OCI-LY1 (cell line): ENCODE measurements around the gene VSIR.

Experiments used
- H2AFZ ChIP-seq: fragments of 200-600 bp; sonication (generic), shearing (Covaris generic); 2 replicates; pipeline ENCODE4 v1.6.0; 2014; ENCODE audit warnings: antibody characterized with exemption, mild to moderate bottlenecking, low read length
- H3F3A ChIP-seq: fragments of 200-600 bp; sonication (generic), shearing (Covaris generic); 2 replicates; pipeline ENCODE4 v1.6.0; 2014; ENCODE audit warnings: mild to moderate bottlenecking, antibody characterized with exemption, low read length, moderate library complexity; ENCODE audit not compliant: insufficient read depth
- H3K27ac ChIP-seq: fragments of 200-600 bp; sonication (generic); 2 replicates; pipeline ENCODE4 v1.5.1; 2014; ENCODE audit warnings: low read length, mixed run types, mild to moderate bottlenecking, low read depth; ENCODE audit not compliant: poor library complexity, severe bottlenecking
- H3K27me3 ChIP-seq: fragments of 200-600 bp; sonication (generic); 2 replicates; pipeline ENCODE4 v1.6.0; 2014; ENCODE audit warnings: antibody characterized with exemption, mild to moderate bottlenecking, low read length, moderate library complexity; ENCODE audit not compliant: insufficient read depth
- H3K36me3 ChIP-seq: fragments of 200-600 bp; sonication (generic); 2 replicates; pipeline ENCODE4 v1.6.1; 2014; ENCODE audit warnings: mild to moderate bottlenecking, antibody characterized with exemption, low read length, moderate library complexity, mixed read lengths; ENCODE audit not compliant: insufficient read depth
- H3K4me1 ChIP-seq: fragments of 200-600 bp; sonication (generic); 2 replicates; pipeline ENCODE4 v1.5.1; 2014; ENCODE audit warnings: mild to moderate bottlenecking, low read length, moderate library complexity; ENCODE audit not compliant: insufficient read depth, severe bottlenecking
- H3K4me2 ChIP-seq: fragments of 200-600 bp; sonication (generic), shearing (Covaris generic); 2 replicates; pipeline ENCODE4 v1.6.1; 2014; ENCODE audit warnings: low read length
- H3K4me3 ChIP-seq: fragments of 200-600 bp; sonication (generic); 2 replicates; pipeline ENCODE4 v1.5.1; 2014; ENCODE audit warnings: low read length, low read depth, mild to moderate bottlenecking, mixed read lengths; ENCODE audit not compliant: poor library complexity, severe bottlenecking
- H3K79me2 ChIP-seq: fragments of 200-600 bp; shearing (Covaris generic); 2 replicates; pipeline ENCODE4 v1.6.1; 2016; ENCODE audit warnings: mixed run types, low read length, mixed read lengths; ENCODE audit not compliant: insufficient read depth
- H3K9ac ChIP-seq: fragments of 200-600 bp; sonication (generic), shearing (Covaris generic); 2 replicates; pipeline ENCODE4 v1.6.1; 2014; ENCODE audit warnings: mild to moderate bottlenecking, low read length, mixed read lengths
- H3K9me2 ChIP-seq: fragments of 200-600 bp; sonication (generic), shearing (Covaris generic); 2 replicates; pipeline ENCODE4 v1.6.1; 2014; ENCODE audit warnings: low read depth, mild to moderate bottlenecking, low read length, mixed read lengths
- H3K9me3 ChIP-seq: fragments of 200-600 bp; shearing (Covaris generic); 2 replicates; pipeline ENCODE4 v1.6.1; 2014; ENCODE audit warnings: low read length, mixed read lengths
- H4K20me1 ChIP-seq: fragments of 200-600 bp; sonication (generic), shearing (Covaris generic); 2 replicates; pipeline ENCODE4 v1.6.0; 2016; ENCODE audit warnings: mild to moderate bottlenecking, low read length; ENCODE audit not compliant: insufficient read depth
- EZH2 ChIP-seq: fragments of 200-600 bp; sonication (generic), shearing (Covaris generic); IDR thresholded peaks from 2 replicates; pipeline ENCODE4 v1.8.0; 2017; ENCODE audit warnings: borderline replicate concordance, mixed run types, mild to moderate bottlenecking, antibody characterized with exemption, low read length, moderate library complexity, mixed read lengths
- TF ChIP-seq, protein P1 (sequence below): fragments of 200-600 bp; sonication (generic), shearing (Covaris generic); IDR thresholded peaks from 2 replicates; pipeline ENCODE4 v1.5.1; 2017; ENCODE audit warnings: mild to moderate bottlenecking, antibody characterized with exemption, low read length, moderate library complexity, mixed read lengths

VSIR gene

DNA sequence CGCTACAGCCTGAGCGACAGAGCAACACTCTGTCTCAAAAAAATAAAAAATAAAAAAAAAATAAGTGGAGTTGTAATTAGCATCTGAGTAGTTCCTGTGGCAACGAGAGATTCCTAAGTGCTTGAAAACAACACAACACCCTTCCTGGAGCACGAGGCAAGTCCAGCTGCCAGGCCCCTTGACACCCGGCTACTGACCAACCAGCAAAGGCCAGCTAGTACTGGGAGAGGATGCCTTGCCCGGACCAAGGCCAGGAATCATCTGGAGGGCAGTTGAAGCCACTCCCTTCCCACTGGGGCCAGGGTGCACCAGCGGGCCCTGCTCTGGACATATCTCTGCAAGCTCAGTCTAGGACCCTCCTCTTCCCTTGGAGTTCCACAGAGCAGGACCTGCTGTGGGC, 54.3 kb downstream of the VSIR start:
- Histone ChIP-seq H3K36me3 (no peaks in the 10 kb centered on the region), H3F3A (no peaks in the 10 kb centered on the region), H2AFZ (no peak overlapping the region), H3K4me2 (no peak overlapping the region), H4K20me1 (no peaks in the 10 kb centered on the region), H3K4me1 (no peaks in the 10 kb centered on the region), H3K27ac (no peak overlapping the region), H3K79me2 (no peaks in the 10 kb centered on the region), H3K9me2 (no peaks in the 10 kb centered on the region), H3K9me3 (no peaks in the 10 kb centered on the region), H3K27me3 (0 out of 2 replicates have a peak, but pooled peaks cover 6% of the 10 kb centered on the region), H3K4me3 (no peak overlapping the region), H3K9ac (no peak overlapping the region)
- TF ChIP-seq, protein P1, sequence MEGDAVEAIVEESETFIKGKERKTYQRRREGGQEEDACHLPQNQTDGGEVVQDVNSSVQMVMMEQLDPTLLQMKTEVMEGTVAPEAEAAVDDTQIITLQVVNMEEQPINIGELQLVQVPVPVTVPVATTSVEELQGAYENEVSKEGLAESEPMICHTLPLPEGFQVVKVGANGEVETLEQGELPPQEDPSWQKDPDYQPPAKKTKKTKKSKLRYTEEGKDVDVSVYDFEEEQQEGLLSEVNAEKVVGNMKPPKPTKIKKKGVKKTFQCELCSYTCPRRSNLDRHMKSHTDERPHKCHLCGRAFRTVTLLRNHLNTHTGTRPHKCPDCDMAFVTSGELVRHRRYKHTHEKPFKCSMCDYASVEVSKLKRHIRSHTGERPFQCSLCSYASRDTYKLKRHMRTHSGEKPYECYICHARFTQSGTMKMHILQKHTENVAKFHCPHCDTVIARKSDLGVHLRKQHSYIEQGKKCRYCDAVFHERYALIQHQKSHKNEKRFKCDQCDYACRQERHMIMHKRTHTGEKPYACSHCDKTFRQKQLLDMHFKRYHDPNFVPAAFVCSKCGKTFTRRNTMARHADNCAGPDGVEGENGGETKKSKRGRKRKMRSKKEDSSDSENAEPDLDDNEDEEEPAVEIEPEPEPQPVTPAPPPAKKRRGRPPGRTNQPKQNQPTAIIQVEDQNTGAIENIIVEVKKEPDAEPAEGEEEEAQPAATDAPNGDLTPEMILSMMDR, result no peak
- no peak for TF ChIP-seq EZH2

DNA sequence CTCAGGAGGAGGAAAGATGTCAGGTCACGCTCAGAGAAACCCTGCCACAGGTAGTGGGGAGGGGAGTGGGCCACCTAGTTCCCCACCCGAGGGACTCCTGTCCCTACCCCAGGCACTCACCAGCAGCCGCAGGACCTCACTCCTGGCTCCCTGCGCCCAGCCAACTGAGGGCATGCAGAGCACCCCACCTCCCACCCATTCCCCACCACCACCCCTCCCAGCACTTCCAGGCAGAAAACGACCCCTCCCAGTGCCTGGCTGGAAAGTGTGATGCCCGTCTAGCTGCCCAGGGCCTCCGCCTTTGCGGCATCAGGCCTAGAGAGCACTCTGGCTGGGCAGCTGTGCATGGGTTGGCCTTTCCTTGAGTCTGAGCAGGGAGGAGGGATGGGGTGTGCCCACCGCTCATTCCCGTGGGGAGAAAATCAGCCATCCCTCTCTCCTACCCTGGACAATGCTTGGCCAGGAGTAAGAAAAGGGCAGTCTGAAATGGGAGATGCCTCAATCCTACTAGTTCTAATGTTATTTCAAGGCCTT, 55.1 kb downstream of the VSIR start:
- no peak overlapping the region for H3K27ac ChIP-seq
- TF ChIP-seq, protein P1, result no peak
- TF ChIP-seq EZH2, result no peak

DNA sequence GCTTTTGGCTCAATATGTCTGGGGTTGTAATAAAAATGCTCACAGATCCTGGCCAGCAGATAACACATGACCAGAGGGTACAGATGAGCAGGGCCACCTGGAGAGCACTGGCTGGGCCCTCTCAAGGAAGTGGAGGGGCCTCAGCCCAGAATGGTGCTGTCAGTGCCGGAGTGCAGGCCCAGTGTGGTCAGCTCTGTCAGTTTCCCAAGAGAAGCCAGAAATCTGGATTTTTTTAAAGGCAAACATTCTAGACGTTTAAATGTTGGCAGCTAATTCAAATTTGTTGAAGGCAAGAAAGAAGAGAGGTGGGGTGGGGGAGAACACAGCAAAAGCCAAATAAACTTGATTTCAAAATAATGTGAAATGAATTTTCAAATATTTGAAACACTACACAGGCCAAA, 55.8 kb downstream of the VSIR start:
- H3F3A ChIP-seq, result no peaks in the 10 kb centered on the region
- no peaks in the 10 kb centered on the region for H3K9me2 ChIP-seq
- H3K27ac ChIP-seq, result no peak overlapping the region
- no peak overlapping the region for H2AFZ ChIP-seq
- no peak overlapping the region for H3K4me2 ChIP-seq
- no peaks in the 10 kb centered on the region for H4K20me1 ChIP-seq
- H3K4me1 ChIP-seq, result peaks cover 14% of the 10 kb centered on the region
- H3K4me3 ChIP-seq, result no peak overlapping the region
- no peaks in the 10 kb centered on the region for H3K9me3 ChIP-seq
- no peaks in the 10 kb centered on the region for H3K79me2 ChIP-seq
- H3K27me3 ChIP-seq, result 0 out of 2 replicates have a peak, but pooled peaks cover 6% of the 10 kb centered on the region
- TF ChIP-seq, protein P1, result no peak
- TF ChIP-seq EZH2, result no peak
- no peak overlapping the region for H3K9ac ChIP-seq
- no peaks in the 10 kb centered on the region for H3K36me3 ChIP-seq

More for the DNA sequence above, 55.1 kb downstream of the VSIR start:
- Histone ChIP-seq H3K4me2 (no peak overlapping the region), H3K4me3 (no peak overlapping the region), H3K36me3 (no peaks in the 10 kb centered on the region), H3F3A (no peaks in the 10 kb centered on the region), H3K79me2 (no peaks in the 10 kb centered on the region), H3K9me3 (no peaks in the 10 kb centered on the region), H3K9ac (no peak overlapping the region), H3K27me3 (0 out of 2 replicates have a peak, but pooled peaks cover 6% of the 10 kb centered on the region), H3K4me1 (peaks cover 8% of the 10 kb centered on the region), H4K20me1 (no peaks in the 10 kb centered on the region), H2AFZ (no peak overlapping the region), H3K9me2 (no peaks in the 10 kb centered on the region)
